Suprapubic skin (tissue), 3 donors: ENCODE results near the gene ZNF692.

Source experiments
- CTCF ChIP-seq, 2 donors: fragments of 200-600 bp in 1 of 2; fragments of 450-650 bp in 1 of 2; sonication (generic) in 1 of 2; IDR thresholded peaks; one replicate each; pipeline ENCODE4 v1.5.1; 2016 to 2019; ENCODE audit warnings: antibody characterized with exemption in 2 of 2, mild to moderate bottlenecking in 1 of 2, moderate library complexity in 1 of 2
- POLR2AphosphoS5 ChIP-seq, 3 donors: sonication (generic); formaldehyde crosslinking; IDR thresholded peaks; one replicate each; pipeline ENCODE4 v1.6.1; 2017; ENCODE audit warnings: antibody characterized with exemption in 3 of 3

GRCh38 chr1:248847956-248848561 is 10.8 kb downstream of the ZNF692 start:
- TF ChIP-seq CTCF (IDR thresholded peaks at IDR 0.05) (no peak), POLR2AphosphoS5 (IDR thresholded peaks at IDR 0.05) (no peak)
